A172 (cell line): ENCODE results near the gene NPTXR. TPM values are rescaled to one million over a fixed set of nuclear protein-coding genes. Genes with fewer than 3 reads are reported as not detected.
"Not testable (repeated sequence)": the region's sequence is repeated elsewhere in the genome, so short reads cannot be mapped to it uniquely, and the experiment has no call there.

Experiments used
- DNase-seq: peaks from one replicate; pipeline ENCODE4 v3.0.0-alpha.2; 2015; ENCODE audit warnings: low spot score
- total RNA-seq: library from RNA; depleted of rRNA; stranded (reverse); fragments of >200 nt; shearing (Covaris generic); gene quantifications from 2 replicates; pipeline ENCODE4 v1.2.3, GENCODE V29; 2014

NPTXR gene
- total RNA-seq, 1 experiment from 2014 or later = 1.9 TPM

DNA sequence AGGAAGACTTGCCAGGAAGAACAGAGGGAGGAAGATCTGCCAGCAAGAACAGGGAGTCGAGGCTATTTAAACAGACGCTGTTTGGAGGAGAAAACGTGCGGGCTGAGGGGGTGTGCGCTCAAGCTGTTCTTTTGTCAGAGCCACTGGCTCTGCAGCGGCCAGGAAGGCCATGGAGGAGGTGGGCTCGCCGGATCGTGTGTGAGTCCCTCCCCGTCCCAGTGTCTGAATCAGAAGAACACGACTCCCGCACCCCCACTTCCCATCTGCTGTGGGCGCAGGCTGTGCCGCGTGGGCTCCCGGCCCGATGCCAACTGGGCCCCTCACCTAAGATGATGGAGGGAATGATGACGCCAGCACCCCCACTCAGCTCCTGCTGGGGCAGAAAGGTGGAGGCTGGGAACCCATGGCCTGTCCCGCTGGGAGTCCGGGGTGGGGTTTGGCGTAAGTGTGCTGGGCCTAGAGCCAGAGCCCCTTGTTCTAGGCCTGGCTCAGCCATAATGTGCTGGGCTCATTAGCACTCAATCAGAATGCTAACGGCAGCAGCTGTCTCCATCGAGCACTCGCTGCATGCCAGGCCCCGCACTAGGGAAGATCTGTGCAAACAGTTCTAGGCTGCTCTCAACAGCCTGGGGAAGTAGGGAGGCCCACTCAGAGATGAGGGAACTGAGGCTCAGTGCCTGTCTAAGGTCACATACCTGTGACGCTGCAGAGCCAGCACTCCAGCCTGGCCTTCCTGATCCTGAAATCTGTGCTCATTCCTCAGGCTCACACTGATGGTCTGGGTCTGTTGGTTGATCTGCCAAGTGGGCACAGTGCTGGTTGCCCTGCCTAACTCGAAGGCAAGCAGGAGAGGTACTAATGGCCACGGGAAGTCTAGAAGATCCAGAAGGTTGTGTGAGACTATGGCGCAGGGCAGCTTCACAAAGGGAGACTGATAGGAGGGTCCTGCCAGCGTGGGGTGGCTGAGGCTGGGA lies 11.5 kb downstream of the NPTXR start:
- DNase-seq = no peak

DNA sequence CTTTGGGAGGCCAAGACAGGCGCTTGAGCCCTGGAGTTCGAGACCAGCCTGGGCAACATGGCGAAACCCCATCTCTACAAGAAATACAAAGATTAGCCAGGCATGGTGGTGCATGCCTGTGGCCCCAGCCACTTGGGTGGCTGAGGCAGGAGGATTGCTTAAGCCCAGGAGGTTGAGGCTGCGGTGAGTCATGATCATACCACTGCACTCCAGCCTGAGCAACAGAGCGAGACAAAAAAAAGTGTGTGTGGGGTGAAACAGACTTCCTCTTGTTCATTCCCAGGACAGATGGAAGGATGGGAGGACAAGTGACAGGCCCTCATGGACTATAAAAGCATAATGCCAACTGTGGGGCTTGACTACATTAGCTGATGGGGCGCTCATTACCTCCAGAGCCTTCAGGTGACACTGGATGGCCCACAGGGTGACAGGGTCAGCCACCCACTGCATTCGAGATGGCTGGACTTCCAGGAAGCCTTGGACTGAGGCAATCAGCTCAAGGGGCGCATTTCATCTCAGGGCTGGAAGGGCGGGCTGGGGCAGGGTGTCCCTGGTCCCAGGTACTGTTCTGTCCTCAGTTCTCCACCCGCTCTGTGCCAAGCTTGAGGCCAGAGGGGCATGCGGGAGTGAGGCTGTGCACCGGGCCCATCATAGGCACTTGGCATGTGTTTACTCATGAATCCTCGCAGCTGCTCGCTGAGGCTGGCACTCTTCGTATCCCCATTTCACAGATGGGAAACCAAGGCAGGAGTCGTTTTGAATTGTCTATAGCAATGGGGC lies 12.5 kb downstream of the NPTXR start:
- DNase-seq = peak; percentile 70

GRCh38 chr22:38830845-38831108 lies 13.1 kb downstream of the NPTXR start:
- DNase-seq = no peak

DNA sequence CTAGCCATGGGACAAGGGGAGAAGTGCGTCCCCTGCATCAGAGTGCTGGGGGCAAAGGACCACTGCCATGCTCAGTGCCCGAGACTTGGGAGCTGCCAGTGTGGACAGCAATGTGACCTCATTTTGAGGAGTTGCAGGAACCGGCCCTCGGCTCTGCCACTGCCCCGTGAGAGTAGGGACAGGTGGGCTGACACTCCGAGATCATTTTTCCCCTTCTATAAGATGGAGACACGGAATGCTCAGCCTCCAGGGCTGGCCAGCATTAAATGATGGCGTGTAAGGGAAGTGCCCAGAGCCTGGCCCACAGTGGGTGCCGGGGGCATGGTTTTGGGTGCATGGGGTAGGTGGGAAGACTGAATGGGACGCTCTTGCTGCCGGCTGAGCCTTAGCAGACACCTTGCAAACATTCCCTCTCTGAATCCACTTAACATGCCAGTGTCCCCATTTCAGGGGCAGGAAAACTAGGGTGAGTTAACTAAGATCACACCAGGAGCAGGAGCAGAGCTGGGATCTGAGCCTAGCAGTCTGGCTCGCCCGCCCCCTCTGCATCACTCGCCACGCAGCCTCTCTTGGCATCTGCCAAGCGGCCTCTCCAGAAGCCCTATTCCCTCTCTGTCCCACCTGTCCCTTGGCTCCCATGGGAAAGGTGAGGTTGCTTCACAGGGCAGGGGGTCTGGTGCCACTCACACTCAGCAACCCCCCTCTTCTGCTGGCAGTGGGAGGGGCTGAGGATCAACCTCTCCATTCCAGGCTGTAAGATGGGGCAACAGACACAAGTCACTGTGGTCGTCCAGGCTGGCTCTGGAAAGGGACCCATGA lies 13.6 kb downstream of the NPTXR start:
- no peak for DNase-seq

- DNase-seq = no peak
Measured at GRCh38 chr22:38829485-38829884, 14.3 kb downstream of the NPTXR start.

DNA sequence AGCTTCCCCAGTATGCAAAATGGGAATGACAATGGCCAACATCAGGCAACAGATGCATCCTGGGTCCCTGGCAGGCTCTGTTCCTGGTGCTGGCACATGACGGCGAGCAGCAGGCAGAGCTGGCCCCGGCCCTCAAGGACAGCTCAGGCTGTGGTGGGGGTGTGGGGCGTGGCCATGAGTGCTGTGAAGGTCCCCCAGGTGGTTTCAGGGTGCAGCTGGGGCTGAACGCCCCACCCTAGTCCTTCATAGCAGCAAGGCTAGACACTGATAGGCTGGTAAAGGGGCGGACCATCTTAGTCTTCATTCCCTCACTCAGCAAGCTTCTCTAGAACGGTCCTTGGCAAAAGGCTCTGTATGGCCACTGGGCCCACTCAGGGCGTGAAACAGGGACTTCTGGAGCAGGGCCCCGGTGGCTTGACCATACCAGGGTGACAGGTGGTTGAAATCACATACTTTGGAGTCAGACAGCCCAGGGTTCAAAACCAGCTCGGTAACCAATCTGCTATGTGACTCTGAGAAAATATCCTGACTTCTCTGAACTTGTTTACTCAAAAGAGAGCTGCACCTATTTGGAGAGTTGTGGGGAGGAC lies 15.1 kb downstream of the NPTXR start:
- no peak for DNase-seq

- DNase-seq = no peak
Measured at GRCh38 chr22:38828191-38828590, 15.6 kb downstream of the NPTXR start.

DNA sequence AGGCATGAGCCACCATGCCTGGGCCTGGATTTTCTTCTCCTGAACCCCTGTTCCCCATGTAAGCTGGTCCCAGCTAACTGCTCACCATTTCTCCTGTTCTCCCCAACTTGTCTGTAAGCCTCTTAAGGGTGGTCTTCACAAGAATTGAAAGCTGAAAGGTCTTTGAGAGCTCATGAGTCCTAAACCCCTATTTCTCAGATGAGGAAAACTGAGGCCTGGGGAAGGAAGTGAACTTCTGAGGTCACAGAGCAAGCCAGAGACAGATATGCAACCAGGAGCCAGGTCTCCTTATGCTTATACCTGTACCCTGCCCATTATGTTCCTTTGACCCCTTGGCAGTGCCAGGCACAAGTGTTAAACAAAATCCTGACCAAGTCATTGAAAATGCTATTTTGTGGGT lies 16.3 kb downstream of the NPTXR start:
- no peak for DNase-seq

DNA sequence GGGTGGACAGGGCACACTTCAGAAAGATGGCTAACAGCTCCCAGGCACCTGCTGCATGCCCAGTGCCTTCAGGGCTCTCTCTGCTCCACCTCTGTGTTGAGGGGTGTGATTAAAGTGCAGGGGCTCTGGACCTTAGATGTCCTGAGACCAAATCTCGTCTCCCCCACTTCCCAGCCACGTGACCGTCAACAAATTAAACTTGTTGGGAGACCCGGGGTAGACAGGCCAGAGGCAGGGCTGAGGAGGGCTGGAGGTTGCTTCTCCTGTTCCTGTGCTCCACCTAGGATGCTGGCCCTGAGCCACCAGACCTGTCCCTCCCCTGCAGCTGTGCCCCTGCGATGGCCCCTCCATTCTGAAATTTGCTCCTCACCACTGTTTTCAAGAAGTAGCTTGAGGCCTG lies 17.0 kb downstream of the NPTXR start:
- DNase-seq = no peak

DNA sequence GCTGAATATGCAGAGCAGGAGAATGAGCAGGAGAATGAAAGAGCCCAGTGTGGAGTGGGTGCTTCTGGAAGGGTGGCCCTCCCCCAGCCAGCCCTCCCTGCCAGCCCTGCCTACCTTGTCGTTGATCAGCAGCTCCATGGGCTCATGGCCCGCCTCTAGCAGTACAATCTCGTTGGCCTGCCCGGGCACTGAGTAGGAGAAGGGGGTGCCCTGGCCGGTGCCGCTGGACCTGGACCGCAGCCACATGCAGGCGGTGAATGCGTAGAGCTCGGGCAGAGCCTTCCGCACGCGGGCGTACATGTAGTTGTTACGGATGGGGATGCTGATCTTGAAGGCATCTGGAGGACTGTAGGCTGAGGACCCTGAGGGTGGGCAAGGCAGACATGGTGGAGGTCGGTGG lies 17.4 kb downstream of the NPTXR start:
- no peak for DNase-seq

GRCh38 chr22:38824585-38824984 lies 19.2 kb downstream of the NPTXR start:
- DNase-seq = peak; percentile 56

- no peak for DNase-seq
Measured at GRCh38 chr22:38823637-38824036, 20.2 kb downstream of the NPTXR start.

- DNase-seq = no peak
Measured at GRCh38 chr22:38823076-38823475, 20.8 kb downstream of the NPTXR start.

DNA sequence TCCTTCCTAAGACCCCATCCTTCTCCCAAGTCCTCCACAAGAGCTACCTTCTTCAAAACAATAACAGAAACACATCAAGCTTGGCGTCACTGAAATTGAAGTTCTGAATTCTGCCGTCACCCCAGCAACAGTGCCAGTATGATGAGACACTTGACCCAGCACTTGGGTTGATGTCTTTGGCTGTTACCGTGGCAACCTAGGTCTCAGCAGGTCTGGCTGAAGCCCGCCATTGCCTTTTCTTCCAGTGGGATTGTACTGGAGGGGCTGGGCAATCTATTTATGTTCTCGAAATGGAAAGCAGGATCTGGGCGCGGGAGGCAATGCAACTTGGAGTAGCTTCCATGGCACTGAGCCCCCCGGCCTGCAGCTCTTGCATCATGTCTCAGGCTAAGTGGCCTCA lies 23.8 kb downstream of the NPTXR start:
- no peak for DNase-seq

- no peak for DNase-seq
Measured at GRCh38 chr22:38819387-38819940, 24.4 kb downstream of the NPTXR start.

DNA sequence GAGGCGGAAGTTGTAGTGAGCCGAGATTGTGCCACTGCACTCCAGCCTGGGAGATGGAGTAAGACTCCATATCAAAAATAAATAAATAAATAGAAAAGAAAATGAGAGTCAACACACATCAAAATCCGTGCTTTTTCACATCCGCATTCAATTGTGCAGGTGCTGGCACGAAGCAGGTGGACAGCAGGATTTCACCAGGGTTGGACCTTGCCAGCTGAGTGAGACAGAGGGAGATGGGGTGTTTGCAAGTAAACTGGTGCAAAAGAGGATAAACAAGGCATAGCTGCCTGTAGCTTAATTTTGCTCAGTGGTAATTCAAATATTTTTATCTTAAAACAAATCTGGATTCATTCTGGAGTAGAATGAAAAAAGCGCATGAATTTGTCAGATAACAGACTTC lies 26.6 kb downstream of the NPTXR start:
- DNase-seq = no peak

DNA sequence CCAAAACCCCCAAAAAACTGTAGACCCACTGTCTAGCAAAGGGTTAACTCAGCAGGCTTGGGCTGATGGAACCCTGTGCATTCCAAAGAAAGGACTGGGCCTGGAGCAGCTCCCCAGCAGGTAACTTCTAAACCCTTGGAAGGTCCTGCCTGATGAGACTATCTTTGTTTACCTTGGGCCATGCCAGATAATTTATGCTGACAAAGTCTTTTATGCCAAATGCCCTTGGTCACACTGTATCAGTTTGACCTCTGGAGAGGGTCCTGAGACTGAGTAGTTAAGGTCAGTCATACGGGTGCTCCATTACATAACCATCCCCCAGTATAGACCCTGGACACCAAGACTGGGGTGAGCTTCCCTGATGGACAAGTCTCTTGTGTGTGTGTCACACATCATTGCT lies 28.0 kb downstream of the NPTXR start:
- no peak for DNase-seq

DNA sequence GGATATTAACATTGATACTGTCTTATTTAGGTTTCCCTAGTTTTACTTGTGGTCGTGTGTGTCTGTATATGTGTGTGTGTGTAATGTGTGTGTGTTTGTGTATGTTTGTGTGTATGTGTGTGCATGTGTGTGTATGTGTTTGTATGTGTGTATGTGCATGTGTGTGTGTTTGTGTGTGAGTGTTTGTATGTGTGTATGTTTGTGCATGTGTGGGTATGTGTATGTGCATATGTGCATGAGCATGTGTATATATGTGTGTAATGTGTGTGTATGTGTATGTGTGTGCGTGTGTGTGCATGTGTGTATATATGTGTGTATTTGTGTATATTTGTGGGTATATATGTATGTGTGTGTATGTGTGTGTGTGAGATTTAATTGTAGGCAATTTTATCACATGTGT lies 32.6 kb downstream of the NPTXR start:
- DNase-seq = no peak

- not testable (repeated sequence) for DNase-seq
Measured at GRCh38 chr22:38805041-38805593, 38.7 kb downstream of the NPTXR start.

DNA sequence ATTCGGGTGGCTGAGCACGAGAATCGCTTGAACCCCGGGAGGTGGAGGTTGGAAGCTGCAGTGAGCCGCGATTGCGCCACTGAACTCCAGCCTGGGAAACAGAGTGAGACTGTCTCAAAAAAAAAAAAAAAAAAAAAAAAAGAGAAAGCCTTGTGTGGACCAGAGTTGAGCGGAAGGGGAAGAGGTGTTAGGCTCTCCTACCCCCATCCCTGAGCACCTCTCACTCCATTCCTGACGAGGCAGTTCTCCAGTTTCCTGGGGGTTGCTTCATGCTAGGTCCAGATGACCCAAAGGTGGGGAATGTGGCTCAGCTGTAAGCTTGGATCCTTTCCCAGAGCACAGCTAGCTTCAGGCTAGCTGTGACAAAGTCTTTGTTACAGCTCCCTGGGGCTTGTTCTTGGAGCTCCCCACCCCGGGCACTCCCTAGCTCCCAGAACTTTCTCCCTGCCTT lies 41.1 kb downstream of the NPTXR start:
- DNase-seq = peak; percentile 68
